ENCODE data around the gene SYVN1.

DNA sequence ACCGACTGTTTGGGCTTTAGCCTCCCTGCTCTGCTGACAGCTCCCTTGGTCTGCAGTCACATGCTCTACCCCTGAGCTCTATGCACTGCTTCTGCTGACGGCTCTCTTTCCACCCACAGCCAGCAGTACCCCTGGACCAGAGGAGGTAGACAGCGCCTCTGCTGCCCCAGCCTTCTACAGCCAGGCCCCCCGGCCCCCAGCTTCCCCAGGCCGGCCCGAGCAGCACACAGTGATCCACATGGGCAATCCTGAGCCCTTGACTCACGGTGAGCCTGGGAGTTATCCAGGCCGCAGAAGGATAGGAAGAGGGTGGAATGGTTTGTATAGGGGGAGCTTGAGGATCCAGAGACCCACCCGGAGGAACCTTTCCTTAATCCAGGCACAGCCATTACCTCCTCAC, 47.5 kb downstream of the SYVN1 start:
- TF ChIP-seq POLR2A (IDR thresholded peaks at IDR 0.05), result no peak
- TF ChIP-seq, protein P1, sequence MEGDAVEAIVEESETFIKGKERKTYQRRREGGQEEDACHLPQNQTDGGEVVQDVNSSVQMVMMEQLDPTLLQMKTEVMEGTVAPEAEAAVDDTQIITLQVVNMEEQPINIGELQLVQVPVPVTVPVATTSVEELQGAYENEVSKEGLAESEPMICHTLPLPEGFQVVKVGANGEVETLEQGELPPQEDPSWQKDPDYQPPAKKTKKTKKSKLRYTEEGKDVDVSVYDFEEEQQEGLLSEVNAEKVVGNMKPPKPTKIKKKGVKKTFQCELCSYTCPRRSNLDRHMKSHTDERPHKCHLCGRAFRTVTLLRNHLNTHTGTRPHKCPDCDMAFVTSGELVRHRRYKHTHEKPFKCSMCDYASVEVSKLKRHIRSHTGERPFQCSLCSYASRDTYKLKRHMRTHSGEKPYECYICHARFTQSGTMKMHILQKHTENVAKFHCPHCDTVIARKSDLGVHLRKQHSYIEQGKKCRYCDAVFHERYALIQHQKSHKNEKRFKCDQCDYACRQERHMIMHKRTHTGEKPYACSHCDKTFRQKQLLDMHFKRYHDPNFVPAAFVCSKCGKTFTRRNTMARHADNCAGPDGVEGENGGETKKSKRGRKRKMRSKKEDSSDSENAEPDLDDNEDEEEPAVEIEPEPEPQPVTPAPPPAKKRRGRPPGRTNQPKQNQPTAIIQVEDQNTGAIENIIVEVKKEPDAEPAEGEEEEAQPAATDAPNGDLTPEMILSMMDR (IDR thresholded peaks at IDR 0.05), result no peak
